Heart right ventricle (tissue), 16 donors: ENCODE measurements around the gene ITGB2. TPM values are rescaled to one million over a fixed set of nuclear protein-coding genes. Genes with fewer than 3 reads are reported as not detected.
A peak's percentile ranks its signal among the peaks of the same experiment; 100 is the strongest.

ENCODE experiments used
- ATAC-seq, 8 donors: fragments of 200-7000 bp; cut with Tn5 transposase; one replicate each; pipeline ENCODE4 v1.9.1; 2020; ENCODE audit warnings: mild to moderate bottlenecking in 8 of 8, moderate library complexity in 8 of 8, moderate number of reproducible peaks in 1 of 8
- DNase-seq, 2 donors: peaks; one replicate each; pipeline ENCODE4 v3.0.0-alpha.2; 2020
- H3K27ac ChIP-seq, 10 donors: fragments of 200-600 bp; sonication (generic) in 2 of 10; one replicate each; pipeline versions ENCODE4 v1.5.0 to v1.8.0; 2020 to 2022; ENCODE audit warnings: mild to moderate bottlenecking in 3 of 10
- H3K27me3 ChIP-seq, 7 donors: fragments of 200-600 bp; one replicate each; pipeline ENCODE4 v1.8.0; 2021 to 2022; ENCODE audit warnings: mild to moderate bottlenecking in 2 of 7
- H3K36me3 ChIP-seq, 9 donors: fragments of 200-600 bp; sonication (generic) in 1 of 9; one replicate each; pipeline versions ENCODE4 v1.5.0 to v1.8.0; 2020 to 2022; ENCODE audit warnings: mild to moderate bottlenecking in 2 of 9
- H3K4me1 ChIP-seq, 9 donors: fragments of 200-600 bp; sonication (generic) in 1 of 9; one replicate each; pipeline versions ENCODE4 v1.5.0 to v1.8.0; 2020 to 2022; ENCODE audit warnings: mild to moderate bottlenecking in 4 of 9
- H3K4me3 ChIP-seq, 10 donors: fragments of 200-600 bp; sonication (generic) in 2 of 10; one replicate each; pipeline versions ENCODE4 v1.5.0 to v1.8.0; 2020 to 2022; ENCODE audit warnings: mild to moderate bottlenecking in 7 of 10, moderate library complexity in 2 of 10
- H3K9me3 ChIP-seq, 11 donors: fragments of 200-600 bp in 10 of 11; sonication (generic) in 2 of 11; one replicate each; pipeline versions ENCODE4 v1.5.0 to v1.8.0; 2013 to 2022; ENCODE audit warnings: mild to moderate bottlenecking in 2 of 11, control low read depth in 1 of 11, moderate library complexity in 1 of 11
- CTCF ChIP-seq, 9 donors: fragments of 200-600 bp; sonication (generic) in 2 of 9; IDR thresholded peaks; one replicate each; pipeline versions ENCODE4 v1.5.0 to v1.8.0; 2021 to 2022; ENCODE audit warnings: antibody characterized with exemption in 9 of 9, mild to moderate bottlenecking in 5 of 9, moderate library complexity in 1 of 9
- WGBS, 2 donors: extraction: QIAGEN DNeasy Blood & Tissue Kit; methylation state at CpG; one replicate each; pipeline ENCODE4 v1.1.7; 2013; ENCODE audit warnings: inconsistent platforms in 1 of 2; 5-methylcytosine and 5-hydroxymethylcytosine counted together
- intact Hi-C, 10 donors: fragments of 100-400 bp; cut with DNase I; formaldehyde crosslinking; loops; one replicate each; pipeline versions ENCODE4 v1.11.1 to v1.14.2; 2022
- polyA plus RNA-seq, 2 donors: library from polyadenylated mRNA; stranded (reverse); fragments of 200-250 nt; gene quantifications; one replicate each; pipeline ENCODE4 v1.2.3, GENCODE V29; 2013
- total RNA-seq, 10 donors: library from RNA; stranded (reverse); fragmentation: NEBNext Ultra II Directional in 3 of 10; extraction: Animal tissue kit (Norgen Biotek cat#: 25700) in 3 of 10; gene quantifications; one replicate each; pipeline versions ENCODE4 v1.2.1 to v1.2.4, GENCODE V29; 2021 to 2023
- donor health status: Arrhythmogenic right ventricular cardiomyopathy.
- donor health status: ischemic (EF 13 %, LVEDD 7.1; RV severe dilation, severe dysfunction).
- donor health status: healthy with polysubstance abuse.
- donor health status: DM: no; HTN: yes; CAD: no.
- donor health status: DM: no; HTN: no; CAD: no.
- donor health status: ischemic (EF 25% LVEDD 6.9; RV normal size, moderate dysfunction).
- donor health status: ischemic (EF 25% LVEDD 5.7; RV mildly dilated, moderate dysfunction).
- donor health status: healthy.
- donor health status: DM: yes; HTN: yes; CAD: no.
- donor health status: Ischemic cardiomyopathy.
- donor health status: ischemic (EF 35%, LVEDD 5.7; RV mildly dilated, moderate dysfunction).
- donor health status: nonischemic (EF 11% LVEDD 7.7; RV severe dilation, severe dysfunction).
- donor health status: DM: yes; HTN: yes; CAD: no.
- donor health status: PGD.
- donor health status: ischemic (EF 29% LVEDD 5.4; RV normal size, mild dysfunction).
- donor health status: nonischemic (EF 23%, LVEDD 6.1; RV moderate dilation, normal function).

The ITGB2 gene
- total and polyA plus RNA-seq, 12 donors = 5.1 to 151 (median 11.4) TPM

GRCh38 chr21:44956356-44957046, 35.8 kb upstream of the ITGB2 start:
- Histone ChIP-seq H3K9me3 (no peaks in the 10 kb centered on the region), H3K27me3 (no peaks in the 10 kb centered on the region), H3K4me3 (no peak overlapping the region), H3K4me1 (peaks cover 30 to 96% (median 69%) of the 10 kb centered on the region in 9 donors), H3K36me3 (peaks cover 0 to 43% (median 0%) of the 10 kb centered on the region in 9 donors), H3K27ac (peak overlapping the region in 2 of 10 donors; percentile 11 to 81)
- ATAC-seq (no peak), DNase-seq (no peak)
- TF ChIP-seq CTCF (IDR thresholded peaks at IDR 0.05) = no peak
- intact Hi-C loops = loop anchor here in 4 of 10 donors (5.0 to 10.0 kb wide), 5 partner anchors 78 to 328 kb away; partner anchors contain the start of genes ADARB1 (in 2 of the 4) and POFUT2 (in 2 of the 4)
- 93 to 94% methylated on average over 35 of the region's 35 CpGs for WGBS, 2 donors

GRCh38 chr21:44955798-44956175, 35.1 kb upstream of the ITGB2 start:
- peak overlapping the region in 8 of 10 donors; percentile 38 to 98 (median 88) for H3K27ac ChIP-seq
- no peak for ATAC-seq
- no peak for DNase-seq
- no peaks in the 10 kb centered on the region for H3K27me3 ChIP-seq
- H3K4me1 ChIP-seq = peaks cover 32 to 94% (median 69%) of the 10 kb centered on the region in 9 donors
- H3K4me3 ChIP-seq = no peak overlapping the region
- intact Hi-C loops = loop anchor here in 4 of 10 donors (5.0 to 10.0 kb wide), 5 partner anchors 79 to 329 kb away; partner anchors contain the start of genes ADARB1 (in 2 of the 4) and POFUT2 (in 2 of the 4)
- TF ChIP-seq CTCF (IDR thresholded peaks at IDR 0.05) = no peak
- 78 to 85% methylated on average over 16 of the region's 16 CpGs for WGBS, 2 donors
- peaks cover 0 to 43% (median 0%) of the 10 kb centered on the region in 9 donors for H3K36me3 ChIP-seq
- no peaks in the 10 kb centered on the region for H3K9me3 ChIP-seq

DNA sequence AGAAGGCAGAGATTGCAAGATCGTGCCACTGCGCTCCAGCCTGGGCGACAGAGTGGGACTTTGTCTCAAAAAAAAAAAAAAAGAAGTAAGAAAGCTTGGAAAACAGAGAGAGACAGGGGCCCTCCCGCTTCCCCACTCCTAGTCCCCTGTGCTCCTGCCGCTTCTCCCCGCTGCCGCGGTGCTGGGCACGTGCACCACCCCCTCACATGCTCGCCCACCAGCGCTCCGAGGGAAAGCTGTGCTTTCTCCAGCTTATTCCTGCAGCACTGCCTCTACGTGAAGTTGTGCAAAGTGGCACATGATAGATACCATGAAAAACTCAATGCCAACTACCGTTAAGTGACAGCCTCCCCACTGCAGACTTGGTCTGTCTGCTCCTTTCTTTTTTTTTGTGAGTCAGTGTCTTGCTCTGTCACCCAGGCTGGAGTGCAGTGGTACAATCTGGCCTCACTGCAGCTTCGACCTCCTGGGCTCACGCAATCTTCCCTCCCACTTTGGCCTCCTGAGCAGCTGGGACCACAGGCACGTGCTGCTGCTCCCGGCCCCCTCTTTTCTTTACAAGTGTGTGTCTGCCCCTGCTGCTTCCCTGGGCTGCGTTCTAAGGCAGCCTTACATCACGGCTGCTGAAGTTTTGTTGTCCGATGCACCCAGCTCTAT, 34.6 kb upstream of the ITGB2 start:
- H3K27me3 ChIP-seq = no peaks in the 10 kb centered on the region
- H3K4me3 ChIP-seq = no peak overlapping the region
- no peak for TF ChIP-seq CTCF (IDR thresholded peaks at IDR 0.05)
- ATAC-seq (no peak), DNase-seq (no peak)
- peaks cover 32 to 93% (median 69%) of the 10 kb centered on the region in 9 donors for H3K4me1 ChIP-seq
- H3K36me3 ChIP-seq = peaks cover 0 to 39% (median 0%) of the 10 kb centered on the region in 9 donors
- intact Hi-C loops = loop anchor here in 4 of 10 donors (5.0 to 10.0 kb wide), 5 partner anchors 80 to 330 kb away; partner anchors contain the start of genes ADARB1 (in 2 of the 4) and POFUT2 (in 2 of the 4)
- H3K27ac ChIP-seq = peak overlapping the region in 9 of 10 donors; percentile 74 to 98 (median 86)
- WGBS, 2 donors = 60 to 70% methylated on average over 21 of the region's 21 CpGs
- no peaks in the 10 kb centered on the region for H3K9me3 ChIP-seq

DNA sequence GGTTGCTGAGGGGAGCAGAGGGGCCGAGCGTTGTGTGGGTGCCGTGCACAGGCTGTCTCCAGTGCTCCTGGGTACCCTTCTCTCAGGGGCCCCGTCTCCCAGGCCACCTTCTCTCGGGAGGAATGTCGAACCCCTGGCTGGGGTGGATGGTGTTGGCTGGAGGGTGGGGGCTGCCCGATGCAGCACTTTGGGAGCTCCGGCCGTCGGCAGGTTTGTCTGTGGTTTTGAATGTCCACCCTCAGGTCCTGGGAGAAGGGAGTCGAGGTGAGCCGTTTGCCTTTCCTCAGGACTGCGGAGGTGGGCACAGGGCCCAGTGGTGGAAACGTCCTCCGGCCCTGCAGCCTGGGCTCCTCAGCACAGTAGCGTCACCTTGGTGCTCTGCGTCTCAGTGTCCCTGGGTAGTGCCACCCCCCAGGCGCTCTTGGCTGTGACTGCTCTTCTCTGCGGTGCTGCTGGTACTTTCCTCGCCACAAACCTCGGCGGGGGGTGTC, 33.6 kb upstream of the ITGB2 start:
- Histone ChIP-seq H3K27ac (peak overlapping the region; percentile 2 to 98 (median 86)), H3K4me3 (no peak overlapping the region), H3K9me3 (no peaks in the 10 kb centered on the region), H3K27me3 (no peaks in the 10 kb centered on the region), H3K4me1 (peaks cover 31 to 93% (median 69%) of the 10 kb centered on the region in 9 donors), H3K36me3 (peaks cover 0 to 32% (median 0%) of the 10 kb centered on the region in 9 donors)
- DNase-seq = peak in 1 of 2 donors; percentile 55
- peak in 2 of 8 donors; percentile 17 to 28 for ATAC-seq
- TF ChIP-seq CTCF (IDR thresholded peaks at IDR 0.05) = no peak
- WGBS, 2 donors = 68 to 77% methylated on average over 22 of the region's 22 CpGs
- intact Hi-C loops = loop anchor here in 3 of 10 donors (10.0 kb wide), 3 partner anchors 80 to 330 kb away; partner anchors contain the start of genes POFUT2 (in 2 of the 3) and ADARB1 (in 1 of the 3)
